ENCODE measurements around the gene PTPRT. TPM values are rescaled to one million over a fixed set of nuclear protein-coding genes. Genes with fewer than 3 reads are reported as not detected.

The PTPRT gene
- total RNA-seq, 2 donors from 2014 or later: not detected

- ATAC-seq (ENCODE audit: insufficient number of reproducible peaks, low FRiP score, low read depth): no peak
- Histone ChIP-seq H3K4me3 (no peak overlapping the region), H3K36me3 (no peaks in the 10 kb centered on the region), H3K27ac (no peak overlapping the region), H3K4me1 (ENCODE audit: control insufficient read depth in 1 of 2, low read depth in 2 of 2) (no peaks in the 10 kb centered on the region), H3K9me3 (no peaks in the 10 kb centered on the region), H3K27me3 (replicated peaks; ENCODE audit: insufficient read depth) (no peaks in the 10 kb centered on the region)
- TF ChIP-seq CTCF (IDR thresholded peaks at IDR 0.05): no peak
- no peak for DNase-seq (ENCODE audit: low spot score)
Measured at GRCh38 chr20:42611889-42612837, 577.5 kb downstream of the PTPRT start.

- Histone ChIP-seq H3K4me3 (no peak overlapping the region), H3K36me3 (no peaks in the 10 kb centered on the region), H3K9me3 (no peaks in the 10 kb centered on the region), H3K27me3 (replicated peaks; ENCODE audit: insufficient read depth) (no peaks in the 10 kb centered on the region), H3K4me1 (ENCODE audit: control insufficient read depth in 1 of 2, low read depth in 2 of 2) (no peaks in the 10 kb centered on the region), H3K27ac (no peak overlapping the region)
- DNase-seq (ENCODE audit: low spot score): no peak
- ATAC-seq (ENCODE audit: insufficient number of reproducible peaks, low FRiP score, low read depth): no peak
- no peak for TF ChIP-seq CTCF (IDR thresholded peaks at IDR 0.05)
Measured at GRCh38 chr20:42611423-42611822, 578.3 kb downstream of the PTPRT start.

GRCh38 chr20:42610070-42610469, 579.6 kb downstream of the PTPRT start:
- TF ChIP-seq CTCF (IDR thresholded peaks at IDR 0.05): no peak
- Histone ChIP-seq H3K4me1 (ENCODE audit: control insufficient read depth in 1 of 2, low read depth in 2 of 2) (no peaks in the 10 kb centered on the region), H3K36me3 (no peaks in the 10 kb centered on the region), H3K27ac (no peak overlapping the region), H3K9me3 (no peaks in the 10 kb centered on the region), H3K4me3 (no peak overlapping the region), H3K27me3 (replicated peaks; ENCODE audit: insufficient read depth) (no peaks in the 10 kb centered on the region)
- DNase-seq (ENCODE audit: low spot score): no peak
- ATAC-seq (ENCODE audit: insufficient number of reproducible peaks, low FRiP score, low read depth): no peak

GRCh38 chr20:42609618-42610017, 580.1 kb downstream of the PTPRT start:
- no peak overlapping the region for H3K27ac ChIP-seq
- TF ChIP-seq CTCF (IDR thresholded peaks at IDR 0.05): no peak
- no peaks in the 10 kb centered on the region for H3K27me3 ChIP-seq (replicated peaks; ENCODE audit: insufficient read depth)
- H3K4me1 ChIP-seq (ENCODE audit: control insufficient read depth in 1 of 2, low read depth in 2 of 2): no peaks in the 10 kb centered on the region
- H3K36me3 ChIP-seq: no peaks in the 10 kb centered on the region
- H3K9me3 ChIP-seq: no peaks in the 10 kb centered on the region
- no peak for DNase-seq (ENCODE audit: low spot score)
- no peak for ATAC-seq (ENCODE audit: insufficient number of reproducible peaks, low FRiP score, low read depth)
- H3K4me3 ChIP-seq: no peak overlapping the region

GRCh38 chr20:42604998-42605956, 584.4 kb downstream of the PTPRT start:
- no peak overlapping the region for H3K27ac ChIP-seq
- H3K4me3 ChIP-seq: no peak overlapping the region
- no peak for DNase-seq (ENCODE audit: low spot score)
- ATAC-seq (ENCODE audit: insufficient number of reproducible peaks, low FRiP score, low read depth): no peak
- no peaks in the 10 kb centered on the region for H3K4me1 ChIP-seq (ENCODE audit: control insufficient read depth in 1 of 2, low read depth in 2 of 2)
- H3K36me3 ChIP-seq: no peaks in the 10 kb centered on the region
- TF ChIP-seq CTCF (IDR thresholded peaks at IDR 0.05): no peak
- H3K9me3 ChIP-seq: no peaks in the 10 kb centered on the region
- H3K27me3 ChIP-seq (replicated peaks; ENCODE audit: insufficient read depth): no peaks in the 10 kb centered on the region
